Neutrophil (primary cell): Measurements from ENCODE around the gene CYB5R4.
"Not testable (repeated sequence)": the region's sequence is repeated elsewhere in the genome, so short reads cannot be mapped to it uniquely, and the experiment has no call there.

Experiments used
- H3K27ac ChIP-seq: fragments of 200-600 bp; sonication (generic); 2 replicates; pipeline ENCODE4 v1.5.1; 2016; ENCODE audit warnings: mild to moderate bottlenecking, moderate library complexity
- H3K27me3 ChIP-seq: fragments of 200-600 bp; sonication (generic); 2 replicates; pipeline ENCODE4 v1.6.0; 2016; ENCODE audit warnings: mild to moderate bottlenecking
- H3K36me3 ChIP-seq: fragments of 200-600 bp; sonication (generic); 2 replicates; pipeline ENCODE4 v1.5.1; 2017
- H3K4me1 ChIP-seq, 2 experiments: fragments of 200-600 bp in 1 of 2; sonication (generic) in 1 of 2; 1 replicate in 1 of 2; 2 replicates in 1 of 2; pipeline versions ENCODE4 v1.5.1 to v1.6.1; 2013 to 2016; ENCODE audit warnings: low read depth in 1 of 2, low read length in 1 of 2, mild to moderate bottlenecking in 1 of 2, moderate library complexity in 1 of 2; ENCODE audit not compliant: control insufficient read depth in 1 of 2, insufficient read depth in 1 of 2
- H3K4me3 ChIP-seq, 2 experiments: fragments of 200-600 bp in 1 of 2; sonication (generic) in 1 of 2; 1 replicate in 1 of 2; 2 replicates in 1 of 2; pipeline ENCODE4 v1.5.1; 2013 to 2016; ENCODE audit warnings: low read depth in 1 of 2, low read length in 1 of 2, mild to moderate bottlenecking in 1 of 2, moderate library complexity in 1 of 2
- H3K9me3 ChIP-seq: fragments of 200-600 bp; sonication (generic); 2 replicates; pipeline ENCODE4 v1.5.1; 2016
- CTCF ChIP-seq: fragments of 200-600 bp; sonication (generic); IDR thresholded peaks from 2 replicates; pipeline ENCODE4 v1.5.1; 2016; ENCODE audit warnings: antibody characterized with exemption

Gene CYB5R4

DNA sequence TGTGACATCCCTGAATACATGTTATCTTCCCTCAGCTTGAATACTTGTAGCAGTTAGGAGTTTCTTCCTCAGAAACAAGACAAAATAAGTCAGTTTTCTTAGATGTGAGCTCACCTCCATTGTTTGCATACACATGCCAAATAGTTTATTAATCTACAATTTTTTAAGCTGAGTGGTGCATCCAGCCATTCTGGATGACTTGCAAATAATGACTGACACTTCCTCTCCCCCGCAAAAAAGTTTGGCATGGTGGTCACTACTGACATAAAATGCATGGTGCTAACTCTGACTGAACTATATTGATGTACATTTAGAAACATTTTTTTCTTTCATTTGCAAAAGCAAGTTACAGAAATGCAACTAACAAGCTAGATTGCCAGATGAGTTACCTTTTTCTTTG, 55.5 kb downstream of the CYB5R4 start:
- H3K27me3 ChIP-seq: no peaks in the 10 kb centered on the region
- TF ChIP-seq CTCF: no peak
- H3K27ac ChIP-seq: no peak overlapping the region
- H3K36me3 ChIP-seq: peaks cover 31% of the 10 kb centered on the region
- H3K9me3 ChIP-seq: no peaks in the 10 kb centered on the region
- H3K4me1 ChIP-seq: no peaks in the 10 kb centered on the region
- H3K4me3 ChIP-seq: no peak overlapping the region

GRCh38 chr6:83917001-83917400, 57.5 kb downstream of the CYB5R4 start:
- no peak overlapping the region for H3K27ac ChIP-seq
- H3K4me3 ChIP-seq: no peak overlapping the region
- H3K9me3 ChIP-seq: no peaks in the 10 kb centered on the region
- no peaks in the 10 kb centered on the region for H3K27me3 ChIP-seq
- H3K36me3 ChIP-seq: peaks cover 42% of the 10 kb centered on the region
- TF ChIP-seq CTCF: no peak
- no peaks in the 10 kb centered on the region for H3K4me1 ChIP-seq

DNA sequence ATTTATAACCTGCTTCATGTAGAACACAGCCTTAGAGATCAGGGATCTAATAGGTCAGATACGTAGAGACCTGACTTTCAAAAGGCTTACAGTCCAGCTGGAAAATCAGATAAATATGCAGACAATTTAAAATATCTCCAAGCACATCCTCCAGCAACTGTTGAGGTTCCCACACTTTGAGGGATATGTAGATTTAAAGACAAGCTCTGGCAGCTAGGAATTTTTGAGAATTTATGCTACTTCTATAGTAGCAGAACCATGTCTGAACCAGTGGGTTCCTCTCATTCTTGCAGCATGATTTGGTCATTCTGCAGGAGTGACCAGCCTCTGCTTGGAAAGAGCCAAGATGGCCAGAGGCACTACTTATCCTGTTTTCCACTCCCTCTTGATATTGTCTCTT, 60.5 kb downstream of the CYB5R4 start:
- no peak for TF ChIP-seq CTCF
- H3K27ac ChIP-seq: no peak overlapping the region
- H3K4me3 ChIP-seq: no peak overlapping the region
- no peaks in the 10 kb centered on the region for H3K9me3 ChIP-seq
- no peaks in the 10 kb centered on the region for H3K4me1 ChIP-seq
- no peaks in the 10 kb centered on the region for H3K27me3 ChIP-seq
- peaks cover 60% of the 10 kb centered on the region for H3K36me3 ChIP-seq

DNA sequence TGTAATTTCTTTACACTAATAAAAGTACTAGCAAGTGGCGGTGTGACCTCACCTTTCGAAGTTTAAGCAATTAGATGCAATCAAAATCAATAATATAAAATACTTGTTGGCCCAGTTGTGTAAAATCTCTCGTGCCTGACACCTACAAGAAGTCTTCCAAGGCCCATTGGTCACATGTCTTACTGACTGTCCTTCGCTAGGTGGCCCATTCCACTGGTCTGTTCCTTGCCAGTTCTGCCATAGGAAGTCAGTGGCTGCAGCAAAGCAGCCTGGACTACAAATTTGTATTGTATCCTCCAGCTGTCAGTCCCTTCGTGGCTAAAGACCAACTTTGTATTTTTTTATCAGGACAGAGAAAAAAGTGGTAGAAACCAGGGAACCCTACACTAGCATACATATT, 61.8 kb downstream of the CYB5R4 start:
- no peak for TF ChIP-seq CTCF
- Histone ChIP-seq H3K4me1 (no peaks in the 10 kb centered on the region), H3K27ac (no peak overlapping the region), H3K27me3 (no peaks in the 10 kb centered on the region), H3K9me3 (no peaks in the 10 kb centered on the region), H3K36me3 (peaks cover 69% of the 10 kb centered on the region), H3K4me3 (no peak overlapping the region)

- H3K36me3 ChIP-seq: peaks cover 89% of the 10 kb centered on the region
- H3K4me3 ChIP-seq: no peak overlapping the region
- H3K9me3 ChIP-seq: no peaks in the 10 kb centered on the region
- no peak for TF ChIP-seq CTCF
- no peak overlapping the region for H3K27ac ChIP-seq
- no peaks in the 10 kb centered on the region for H3K27me3 ChIP-seq
- H3K4me1 ChIP-seq: no peaks in the 10 kb centered on the region
These were observed 68.0 kb downstream of the CYB5R4 start for GRCh38 chr6:83927470-83927869.

- Histone ChIP-seq H3K27me3 (no peaks in the 10 kb centered on the region), H3K27ac (no peak overlapping the region), H3K9me3 (no peaks in the 10 kb centered on the region), H3K4me3 (no peak overlapping the region), H3K36me3 (peaks cover 89% of the 10 kb centered on the region), H3K4me1 (no peaks in the 10 kb centered on the region)
- no peak for TF ChIP-seq CTCF
These were observed 68.8 kb downstream of the CYB5R4 start for GRCh38 chr6:83928286-83928685.

DNA sequence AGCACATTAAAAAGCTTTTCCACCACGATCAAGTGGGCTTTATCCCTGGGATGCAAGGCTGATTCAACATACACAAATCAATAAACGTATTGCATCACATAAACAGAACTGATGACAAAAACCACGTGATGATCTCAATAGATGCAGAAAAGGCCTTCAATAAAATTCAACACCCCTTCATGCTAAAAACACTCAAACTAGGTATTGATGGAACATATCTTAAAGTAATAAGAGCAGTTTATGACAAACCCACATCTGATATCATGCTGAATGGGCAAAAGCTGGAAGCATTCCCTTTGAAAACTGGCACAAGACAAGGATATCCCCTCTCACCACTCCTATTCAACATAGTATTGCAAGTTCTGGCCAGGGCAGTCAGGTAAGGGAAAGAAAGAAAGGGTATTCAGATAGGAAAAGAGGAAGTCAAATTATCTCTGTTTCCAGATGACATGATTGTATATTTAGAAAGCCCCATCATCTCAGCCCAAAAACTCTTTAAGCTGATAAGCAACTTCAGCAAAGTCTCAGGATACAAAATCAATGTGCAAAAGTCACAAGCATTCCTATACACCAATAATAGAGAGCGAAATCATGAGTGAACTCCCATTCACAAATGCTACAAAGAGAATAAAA, 86.8 kb downstream of the CYB5R4 start:
- not testable (repeated sequence) for H3K27ac ChIP-seq, H3K4me3 ChIP-seq, H3K9me3 ChIP-seq, H3K27me3 ChIP-seq, H3K4me1 ChIP-seq
- peaks cover 41% of the 10 kb centered on the region for H3K36me3 ChIP-seq

DNA sequence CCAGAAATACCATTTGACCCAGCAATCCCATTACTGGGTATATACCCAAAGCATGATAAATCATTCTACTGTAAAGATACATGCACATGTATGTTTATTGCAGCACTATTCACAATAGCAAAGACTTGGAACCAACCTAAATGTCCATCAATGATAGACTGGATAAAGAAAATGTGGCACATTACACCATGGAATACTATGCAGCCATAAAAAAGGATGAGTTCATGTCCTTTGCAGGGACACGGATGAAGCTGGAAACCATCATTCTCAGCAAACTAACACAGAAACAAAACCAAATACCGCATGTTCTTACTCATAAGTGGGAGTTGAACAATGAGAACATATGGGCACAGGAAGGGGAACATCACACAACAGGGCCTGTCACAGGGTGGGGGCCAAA, 88.5 kb downstream of the CYB5R4 start:
- not testable (repeated sequence) for H3K4me1 ChIP-seq, H3K9me3 ChIP-seq, H3K4me3 ChIP-seq, H3K27ac ChIP-seq, H3K27me3 ChIP-seq
- H3K36me3 ChIP-seq: peaks cover 33% of the 10 kb centered on the region
